NCI-H1417 (cell line): Measurements from ENCODE around the gene CEP83.

Experiments
- DNase-seq, 3 experiments: peaks; one replicate each; lab custom pipeline; 2025; lab: John Stamatoyannopoulos, UW

Gene CEP83

GRCh38 chr12:94269316-94269999 is 190.2 kb downstream of the CEP83 start:
- no peak for DNase-seq

GRCh38 chr12:94267921-94268471 is 191.7 kb downstream of the CEP83 start:
- no peak for DNase-seq

GRCh38 chr12:94267537-94267872 is 192.2 kb downstream of the CEP83 start:
- no peak for DNase-seq

GRCh38 chr12:94266796-94267536 is 192.7 kb downstream of the CEP83 start:
- no peak for DNase-seq

- no peak for DNase-seq
Observed at GRCh38 chr12:94265966-94266745, 193.5 kb downstream of the CEP83 start.

GRCh38 chr12:94265539-94265938 is 194.1 kb downstream of the CEP83 start:
- no peak for DNase-seq

GRCh38 chr12:94264736-94265485 is 194.8 kb downstream of the CEP83 start:
- no peak for DNase-seq

GRCh38 chr12:94263905-94264561 is 195.6 kb downstream of the CEP83 start:
- DNase-seq, result peak in 1 of 3 experiments; percentile 87

GRCh38 chr12:94263011-94263811 is 196.5 kb downstream of the CEP83 start:
- DNase-seq, result no peak

- peak in 1 of 3 experiments; percentile 92 for DNase-seq
Observed at GRCh38 chr12:94262228-94263010, 197.2 kb downstream of the CEP83 start.

GRCh38 chr12:94261786-94262185 is 197.9 kb downstream of the CEP83 start:
- DNase-seq, result no peak

- DNase-seq, result no peak
Observed at GRCh38 chr12:94261119-94261518, 198.5 kb downstream of the CEP83 start.

- no peak for DNase-seq
Observed at GRCh38 chr12:94260717-94261116, 198.9 kb downstream of the CEP83 start.

GRCh38 chr12:94260017-94260416 is 199.7 kb downstream of the CEP83 start:
- DNase-seq, result no peak

- no peak for DNase-seq
Observed at GRCh38 chr12:94258593-94258992, 201.1 kb downstream of the CEP83 start.
